OCI-M2 (cell line): ENCODE results near the gene RPS19BP1.

Source experiments
- DNase-seq: peaks from one replicate; lab custom pipeline; 2025; ENCODE audit not compliant: unreplicated experiment; lab: John Stamatoyannopoulos, UW

The RPS19BP1 gene

GRCh38 chr22:39490966-39491680 lies 41.4 kb downstream of the RPS19BP1 start:
- DNase-seq: no peak

- DNase-seq: no peak
Observed at GRCh38 chr22:39490135-39490798, 42.3 kb downstream of the RPS19BP1 start.

GRCh38 chr22:39489094-39490068 lies 43.2 kb downstream of the RPS19BP1 start:
- no peak for DNase-seq

DNA sequence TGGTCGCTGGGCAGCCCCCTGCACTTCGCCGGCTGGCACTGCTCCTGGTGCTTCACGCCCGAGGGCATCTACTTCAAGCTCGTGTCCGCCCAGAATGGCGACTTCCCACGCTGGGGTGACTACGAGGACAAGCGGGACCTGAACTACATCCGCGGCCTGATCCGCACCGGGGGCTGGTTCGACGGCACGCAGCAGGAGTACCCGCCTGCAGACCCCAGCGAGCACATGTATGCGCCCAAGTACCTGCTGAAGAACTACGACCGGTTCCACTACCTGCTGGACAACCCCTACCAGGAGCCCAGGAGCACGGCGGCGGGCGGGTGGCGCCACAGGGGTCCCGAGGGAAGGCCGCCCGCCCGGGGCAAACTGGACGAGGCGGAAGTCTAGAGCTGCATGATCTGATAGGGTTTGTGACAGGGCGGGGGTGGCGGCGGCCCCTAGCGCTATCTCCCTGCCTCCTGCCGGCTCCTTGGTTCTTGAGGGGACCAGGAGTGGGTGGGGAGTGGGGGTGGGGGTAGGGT lies 43.9 kb downstream of the RPS19BP1 start:
- no peak for DNase-seq

DNA sequence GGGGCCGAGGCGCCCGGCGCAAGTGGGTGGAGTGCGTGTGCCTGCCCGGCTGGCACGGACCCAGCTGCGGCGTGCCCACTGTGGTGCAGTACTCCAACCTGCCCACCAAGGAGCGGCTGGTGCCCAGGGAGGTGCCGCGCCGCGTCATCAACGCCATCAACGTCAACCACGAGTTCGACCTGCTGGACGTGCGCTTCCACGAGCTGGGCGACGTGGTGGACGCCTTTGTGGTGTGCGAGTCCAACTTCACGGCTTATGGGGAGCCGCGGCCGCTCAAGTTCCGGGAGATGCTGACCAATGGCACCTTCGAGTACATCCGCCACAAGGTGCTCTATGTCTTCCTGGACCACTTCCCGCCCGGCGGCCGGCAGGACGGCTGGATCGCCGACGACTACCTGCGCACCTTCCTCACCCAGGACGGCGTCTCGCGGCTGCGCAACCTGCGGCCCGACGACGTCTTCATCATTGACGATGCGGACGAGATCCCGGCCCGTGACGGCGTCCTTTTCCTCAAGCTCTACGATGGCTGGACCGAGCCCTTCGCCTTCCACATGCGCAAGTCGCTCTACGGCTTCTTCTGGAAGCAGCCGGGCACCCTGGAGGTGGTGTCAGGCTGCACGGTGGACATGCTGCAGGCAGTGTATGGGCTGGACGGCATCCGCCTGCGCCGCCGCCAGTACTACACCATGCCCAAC lies 44.6 kb downstream of the RPS19BP1 start:
- DNase-seq: no peak

DNA sequence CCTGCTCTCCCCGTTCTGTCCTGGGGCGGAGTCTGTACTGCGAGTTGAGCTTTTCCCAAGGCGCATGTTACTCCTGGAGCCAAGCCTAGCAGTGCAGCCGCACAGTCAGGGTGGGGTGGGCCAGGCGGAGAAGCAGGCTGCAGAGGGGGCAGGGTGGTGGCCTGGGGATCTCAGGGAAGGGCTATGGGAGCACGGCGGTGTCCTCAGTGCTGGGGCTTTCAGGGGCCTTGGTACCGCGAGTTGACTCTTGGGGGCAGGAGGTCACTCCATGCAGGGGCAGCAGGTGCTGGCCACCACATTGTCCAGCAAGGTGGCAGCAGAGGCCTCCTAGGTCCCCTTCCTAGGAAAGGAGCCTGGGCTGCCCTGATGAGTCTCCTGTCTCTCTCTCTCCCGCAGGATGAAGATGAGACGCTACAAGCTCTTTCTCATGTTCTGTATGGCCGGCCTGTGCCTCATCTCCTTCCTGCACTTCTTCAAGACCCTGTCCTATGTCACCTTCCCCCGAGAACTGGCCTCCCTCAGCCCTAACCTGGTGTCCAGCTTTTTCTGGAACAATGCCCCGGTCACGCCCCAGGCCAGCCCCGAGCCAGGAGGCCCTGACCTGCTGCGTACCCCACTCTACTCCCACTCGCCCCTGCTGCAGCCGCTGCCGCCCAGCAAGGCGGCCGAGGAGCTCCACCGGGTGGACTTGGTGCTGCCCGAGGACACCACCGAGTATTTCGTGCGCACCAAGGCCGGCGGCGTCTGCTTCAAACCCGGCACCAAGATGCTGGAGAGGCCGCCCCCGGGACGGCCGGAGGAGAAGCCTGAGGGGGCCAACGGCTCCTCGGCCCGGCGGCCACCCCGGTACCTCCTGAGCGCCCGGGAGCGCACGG lies 45.4 kb downstream of the RPS19BP1 start:
- DNase-seq: no peak

DNA sequence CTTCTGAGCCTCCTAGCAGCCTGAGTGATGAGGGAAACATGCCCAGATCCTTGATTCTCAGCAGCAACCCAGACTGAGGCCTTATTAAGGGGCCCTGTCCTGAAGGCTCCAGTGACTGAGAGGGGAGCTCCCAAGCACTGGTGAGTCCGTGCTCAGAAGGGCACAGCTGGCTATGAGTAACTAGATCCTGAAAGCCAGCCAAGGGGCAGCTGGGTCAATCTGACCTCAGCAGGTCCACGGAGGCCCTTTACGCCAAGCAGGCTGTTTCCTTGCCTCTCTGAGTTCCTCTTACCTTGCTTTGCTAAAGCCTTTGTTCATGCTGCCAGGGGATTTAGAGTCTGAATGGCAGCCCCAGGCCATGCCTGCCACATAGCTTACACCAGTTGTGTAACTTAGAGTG lies 49.8 kb downstream of the RPS19BP1 start:
- DNase-seq: no peak

DNA sequence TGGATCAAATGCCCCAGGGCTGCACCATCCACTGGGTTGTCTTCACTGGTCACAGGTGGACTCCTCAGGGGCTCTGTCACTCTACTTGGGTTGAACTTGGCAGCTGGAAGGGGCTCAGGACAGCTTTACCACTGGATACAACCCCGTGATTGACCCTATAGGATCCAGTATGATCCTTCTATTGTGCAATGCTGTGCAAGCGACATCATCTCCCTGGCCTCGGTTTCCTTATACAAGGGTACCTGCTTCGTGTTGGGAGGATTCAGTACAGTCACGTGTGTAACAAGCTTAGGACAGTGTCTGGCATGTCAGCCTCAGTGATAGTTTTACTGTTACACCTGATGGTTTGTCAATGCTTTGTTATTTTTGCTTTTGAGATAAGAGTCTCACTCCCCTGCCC lies 51.0 kb downstream of the RPS19BP1 start:
- no peak for DNase-seq

GRCh38 chr22:39481054-39481453 lies 51.5 kb downstream of the RPS19BP1 start:
- DNase-seq: no peak

DNA sequence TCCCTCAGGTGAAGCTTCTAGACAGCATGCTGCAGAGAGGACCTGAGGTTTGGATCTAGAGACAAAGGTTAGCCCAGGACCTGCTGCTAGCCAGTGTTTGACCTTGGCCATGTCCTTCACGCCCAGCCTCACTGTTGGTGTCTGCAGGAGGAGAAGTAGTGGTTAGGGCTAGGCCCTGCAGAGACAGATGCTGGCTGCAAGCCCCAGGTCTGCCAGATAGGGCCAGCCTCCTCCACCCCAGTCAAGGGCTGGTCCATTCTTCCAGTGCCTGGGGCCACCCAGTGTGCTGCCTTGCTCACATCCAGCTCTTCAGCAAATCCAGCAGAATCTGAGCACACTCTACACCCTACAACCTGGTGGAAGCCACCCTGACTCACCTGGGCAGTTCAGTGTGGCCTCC lies 52.0 kb downstream of the RPS19BP1 start:
- no peak for DNase-seq

DNA sequence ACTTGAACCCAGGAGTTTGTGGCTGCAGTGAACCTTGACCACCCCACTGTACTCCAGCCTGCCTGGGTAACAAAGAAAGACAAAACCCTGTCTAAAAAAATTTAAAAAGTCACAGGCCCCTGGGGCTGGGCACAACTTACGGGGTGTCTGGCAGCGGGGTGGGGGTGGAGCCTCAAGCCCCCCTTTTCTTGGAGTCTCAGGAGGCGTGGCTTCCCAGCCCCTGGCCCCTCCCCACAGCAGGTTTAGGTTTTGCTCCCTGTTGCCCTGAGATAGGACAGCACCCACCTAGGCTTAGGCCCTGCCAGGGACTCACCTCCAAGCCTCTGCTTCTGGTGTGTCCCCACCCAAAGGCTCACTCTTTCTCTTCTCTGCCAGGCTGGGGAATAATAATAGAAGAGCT lies 53.3 kb downstream of the RPS19BP1 start:
- no peak for DNase-seq
